Lower leg skin (tissue), 4 donors: ENCODE results near the gene INPP5B. TPM values are rescaled to one million over a fixed set of nuclear protein-coding genes. Genes with fewer than 3 reads are reported as not detected.
A peak's percentile ranks its signal among the peaks of the same experiment; 100 is the strongest.

ENCODE experiments used
- DNase-seq, 2 donors: peaks; one replicate each; pipeline ENCODE4 v3.0.0-alpha.2; 2019; ENCODE audit warnings: low spot score in 2 of 2
- H3K4me3 ChIP-seq: fragments of 200-600 bp; sonication (generic); 2 replicates; pipeline ENCODE4 v1.5.1; 2017; ENCODE audit warnings: mild to moderate bottlenecking, low read depth; ENCODE audit not compliant: poor library complexity, severe bottlenecking
- POLR2A ChIP-seq, 2 donors: fragments of 450-650 bp; IDR thresholded peaks; one replicate each; pipeline ENCODE4 v1.6.1; 2016 to 2017; ENCODE audit warnings: antibody characterized with exemption in 2 of 2, mild to moderate bottlenecking in 1 of 2, moderate library complexity in 1 of 2
- WGBS, 2 donors: methylation state at CpG; one replicate each; pipeline ENCODE4 v1.1.5; 2018; 5-methylcytosine and 5-hydroxymethylcytosine counted together
- intact Hi-C: fragments of 100-400 bp; cut with DNase I; formaldehyde crosslinking; loops from one replicate; pipeline ENCODE4 v1.15.0; 2023; ENCODE audit warnings: low total_unique reads
- total RNA-seq, 4 donors: library from RNA; depleted of rRNA; stranded (reverse); fragments of >200 nt; gene quantifications; one replicate each; pipeline ENCODE4 v1.1.0, GENCODE V29; 2016
- TF ChIP-seq, protein P1 (sequence below), 3 donors: fragments of 450-650 bp; IDR thresholded peaks; one replicate each; pipeline ENCODE4 v1.5.1; 2016; ENCODE audit warnings: antibody characterized with exemption in 3 of 3, mild to moderate bottlenecking in 3 of 3, moderate library complexity in 2 of 3

The INPP5B gene
- total RNA-seq, 4 donors from 2014 or later = 12.9 to 23.3 (median 18.7) TPM

GRCh38 chr1:37862330-37862729 is 84.5 kb downstream of the INPP5B start:
- intact Hi-C loops = loop anchor here (5.0 kb wide), 1 partner anchor 170 kb away; the partner anchor contains the start of gene CDCA8
- TF ChIP-seq, protein P1, sequence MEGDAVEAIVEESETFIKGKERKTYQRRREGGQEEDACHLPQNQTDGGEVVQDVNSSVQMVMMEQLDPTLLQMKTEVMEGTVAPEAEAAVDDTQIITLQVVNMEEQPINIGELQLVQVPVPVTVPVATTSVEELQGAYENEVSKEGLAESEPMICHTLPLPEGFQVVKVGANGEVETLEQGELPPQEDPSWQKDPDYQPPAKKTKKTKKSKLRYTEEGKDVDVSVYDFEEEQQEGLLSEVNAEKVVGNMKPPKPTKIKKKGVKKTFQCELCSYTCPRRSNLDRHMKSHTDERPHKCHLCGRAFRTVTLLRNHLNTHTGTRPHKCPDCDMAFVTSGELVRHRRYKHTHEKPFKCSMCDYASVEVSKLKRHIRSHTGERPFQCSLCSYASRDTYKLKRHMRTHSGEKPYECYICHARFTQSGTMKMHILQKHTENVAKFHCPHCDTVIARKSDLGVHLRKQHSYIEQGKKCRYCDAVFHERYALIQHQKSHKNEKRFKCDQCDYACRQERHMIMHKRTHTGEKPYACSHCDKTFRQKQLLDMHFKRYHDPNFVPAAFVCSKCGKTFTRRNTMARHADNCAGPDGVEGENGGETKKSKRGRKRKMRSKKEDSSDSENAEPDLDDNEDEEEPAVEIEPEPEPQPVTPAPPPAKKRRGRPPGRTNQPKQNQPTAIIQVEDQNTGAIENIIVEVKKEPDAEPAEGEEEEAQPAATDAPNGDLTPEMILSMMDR (IDR thresholded peaks at IDR 0.05) = no peak
- no peak for TF ChIP-seq POLR2A (IDR thresholded peaks at IDR 0.05)
- WGBS, 2 donors = 76 to 77% methylated on average over 3 of the region's 3 CpGs

GRCh38 chr1:37861151-37861550 is 85.7 kb downstream of the INPP5B start:
- DNase-seq = no peak
- intact Hi-C loops = loop anchor here (5.0 kb wide), 1 partner anchor 169 kb away; the partner anchor contains the start of gene CDCA8
- TF ChIP-seq POLR2A (IDR thresholded peaks at IDR 0.05) = no peak
- TF ChIP-seq, protein P1 (IDR thresholded peaks at IDR 0.05) = no peak
- no peak overlapping the region for H3K4me3 ChIP-seq
- 62 to 67% methylated on average over 4 of the region's 4 CpGs for WGBS, 2 donors

More at GRCh38 chr1:37862330-37862729, 84.5 kb downstream of the INPP5B start:
- no peak for DNase-seq
- H3K4me3 ChIP-seq = no peak overlapping the region

- WGBS, 2 donors = 20 to 25% methylated on average over 5 of the region's 5 CpGs
- no peak overlapping the region for H3K4me3 ChIP-seq
- intact Hi-C loops = loop anchor here (5.0 kb wide), 1 partner anchor 168 kb away; the partner anchor contains the start of gene CDCA8
- DNase-seq = no peak
- no peak for TF ChIP-seq POLR2A (IDR thresholded peaks at IDR 0.05)
- TF ChIP-seq, protein P1 (IDR thresholded peaks at IDR 0.05) = no peak
These were observed 86.5 kb downstream of the INPP5B start for GRCh38 chr1:37860346-37860666.

DNA sequence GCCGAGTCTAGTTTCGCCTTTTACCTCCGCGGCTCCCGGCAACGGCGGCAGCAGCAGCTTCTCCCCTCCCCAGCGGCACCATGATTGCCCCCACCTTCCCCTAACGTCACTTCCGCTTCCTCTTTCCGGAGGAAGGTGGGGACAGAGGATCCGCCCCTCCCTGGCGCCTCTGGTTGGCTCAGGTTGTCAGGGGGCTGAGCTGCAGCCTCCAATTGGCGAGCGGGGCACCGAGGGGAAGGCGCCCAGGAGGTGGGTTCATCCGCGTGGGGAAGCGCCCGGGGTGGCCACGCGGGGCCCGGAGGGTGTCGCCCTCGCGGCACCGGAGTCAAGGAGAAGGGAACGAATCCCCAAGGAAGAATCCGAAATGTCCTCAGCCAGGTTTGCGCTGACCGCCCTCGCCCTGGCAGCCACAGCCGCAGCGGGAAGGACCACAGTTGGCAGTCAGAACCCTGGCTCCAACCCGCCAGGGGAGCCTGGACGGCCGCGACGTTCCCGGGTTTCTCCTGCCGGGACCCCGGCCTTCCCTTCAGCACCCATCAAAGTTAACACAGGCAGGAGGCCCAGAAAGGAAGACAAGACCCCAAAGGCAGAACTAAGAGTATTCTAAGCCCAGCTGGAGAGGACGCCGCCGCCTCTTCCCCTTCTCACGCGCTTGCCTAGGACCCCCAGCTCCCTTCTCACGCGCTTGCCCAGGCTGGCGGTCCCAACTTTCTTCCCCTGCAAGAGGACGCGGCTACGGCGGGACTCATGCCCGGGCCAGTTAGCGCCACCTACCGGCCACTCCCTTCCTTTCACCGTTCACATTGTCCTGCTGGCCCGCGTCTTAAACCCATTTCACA is 87.1 kb downstream of the INPP5B start, which contains the start of gene MTF1:
Gene MTF1 (minus strand): TSS at position 86 of the 839 bp plus-strand sequence. CDS start 1,934 bp downstream, outside the sequence.
- DNase-seq = peak; percentile 96 to 100
- H3K4me3 ChIP-seq = peak within 1 kb of the TSS; percentile 94
- intact Hi-C loops = loop anchor here (5.0 kb wide), 1 partner anchor 167 kb away; the partner anchor contains the start of gene CDCA8
- WGBS, 2 donors = 0% methylated on average over 59 to 60 of the region's 61 CpGs
- no peak for TF ChIP-seq POLR2A (IDR thresholded peaks at IDR 0.05)
- TF ChIP-seq, protein P1 (IDR thresholded peaks at IDR 0.05) = peak in 1 of 3 donors; percentile 71

DNA sequence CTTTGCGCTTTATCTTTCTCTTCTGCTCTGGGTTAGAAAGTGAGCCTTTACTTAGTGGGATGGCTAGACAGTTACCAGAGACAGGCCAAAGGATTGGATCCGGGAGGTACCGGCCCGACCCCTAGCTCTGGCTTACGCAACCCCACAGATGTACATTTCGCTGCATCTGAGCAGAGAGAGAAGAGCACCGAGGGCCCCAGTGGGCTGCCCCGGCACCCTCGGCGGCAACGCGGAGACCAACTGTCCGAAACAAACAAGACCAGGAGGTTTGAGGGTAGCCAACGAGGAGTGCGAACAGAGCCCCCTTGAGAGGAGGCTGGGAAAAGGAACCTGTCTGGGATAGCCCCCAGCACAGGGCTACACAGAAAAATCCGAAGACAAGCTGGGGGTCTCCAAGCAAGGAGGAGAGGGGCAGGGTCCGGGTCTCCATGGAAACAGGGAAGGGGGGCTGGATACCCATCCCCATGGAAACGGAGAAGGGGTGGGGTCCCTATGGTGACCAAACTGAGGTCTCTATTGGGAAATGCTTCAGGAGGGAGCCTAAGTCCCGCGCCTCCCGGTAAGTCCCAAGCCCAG is 87.8 kb downstream of the INPP5B start:
- intact Hi-C loops = no loop called here
- WGBS, 2 donors = 2 to 3% methylated on average over 21 of the region's 21 CpGs
- no peak for DNase-seq
- H3K4me3 ChIP-seq = peak overlapping the region; percentile 94
- TF ChIP-seq, protein P1 (IDR thresholded peaks at IDR 0.05) = no peak
- TF ChIP-seq POLR2A (IDR thresholded peaks at IDR 0.05) = no peak
